HuH-7 (cell line): ENCODE measurements around the gene CARD16.
"Not testable (repeated sequence)": the region's sequence is repeated elsewhere in the genome, so short reads cannot be mapped to it uniquely, and the experiment has no call there.

Experiments used
- DNase-seq: peaks from one replicate; pipeline ENCODE4 v3.0.0; 2011; ENCODE audit warnings: low spot score

CARD16 gene

GRCh38 chr11:105049481-105049880 is 4.3 kb upstream of the CARD16 start:
- no peak for DNase-seq

- DNase-seq, result peak; percentile 5
These were observed 1.9 kb upstream of the CARD16 start for GRCh38 chr11:105046898-105047579.

- no peak for DNase-seq
These were observed 651 bp upstream of the CARD16 start for GRCh38 chr11:105045676-105046296.

- no peak for DNase-seq
These were observed 3.0 kb downstream of the CARD16 start for GRCh38 chr11:105042178-105042577.

- DNase-seq, result no peak
These were observed 4.4 kb downstream of the CARD16 start for GRCh38 chr11:105040703-105041102.

GRCh38 chr11:105034813-105035620 is 10.1 kb downstream of the CARD16 start, which contains the start of gene CASP1:
Gene CASP1 (minus strand): TSS chr11:105035144. CDS start chr11:105035113, 31 bp downstream.
- no peak for DNase-seq

GRCh38 chr11:105034388-105034787 is 10.7 kb downstream of the CARD16 start:
- not testable (repeated sequence) for DNase-seq

GRCh38 chr11:105033781-105034180 is 11.4 kb downstream of the CARD16 start:
- no peak for DNase-seq

GRCh38 chr11:105033343-105033742 is 11.8 kb downstream of the CARD16 start:
- no peak for DNase-seq

- DNase-seq, result no peak
These were observed 12.6 kb downstream of the CARD16 start for GRCh38 chr11:105032495-105032894.

- DNase-seq, result no peak
These were observed 17.5 kb downstream of the CARD16 start for GRCh38 chr11:105027678-105028077.

- no peak for DNase-seq
These were observed 20.7 kb downstream of the CARD16 start for GRCh38 chr11:105024394-105024793.

- DNase-seq, result no peak
These were observed 22.1 kb downstream of the CARD16 start, which contains the start of gene CASP5 for GRCh38 chr11:105023003-105023402. Gene CASP5 (minus strand): TSS chr11:105023168. CDS start chr11:105023136, 32 bp downstream.

GRCh38 chr11:105022527-105022926 is 22.6 kb downstream of the CARD16 start:
- no peak for DNase-seq

GRCh38 chr11:105007463-105007862 is 37.7 kb downstream of the CARD16 start:
- no peak for DNase-seq

GRCh38 chr11:105005451-105005845 is 39.7 kb downstream of the CARD16 start:
- no peak for DNase-seq

- DNase-seq, result no peak
These were observed 41.1 kb downstream of the CARD16 start for GRCh38 chr11:105004021-105004420.

GRCh38 chr11:105003151-105003550 is 42.0 kb downstream of the CARD16 start:
- DNase-seq, result no peak

GRCh38 chr11:105000797-105001196 is 44.3 kb downstream of the CARD16 start:
- DNase-seq, result no peak

GRCh38 chr11:105000167-105000566 is 45.0 kb downstream of the CARD16 start:
- no peak for DNase-seq

- no peak for DNase-seq
These were observed 45.4 kb downstream of the CARD16 start for GRCh38 chr11:104999721-105000120.

- DNase-seq, result no peak
These were observed 47.8 kb downstream of the CARD16 start for GRCh38 chr11:104997288-104997687.

GRCh38 chr11:104995001-104995408 is 50.1 kb downstream of the CARD16 start:
- DNase-seq, result no peak
